ENCODE measurements around the gene WSB1. TPM values are rescaled to one million over a fixed set of nuclear protein-coding genes. Genes with fewer than 3 reads are reported as not detected.
"Not testable (repeated sequence)": the region's sequence is repeated elsewhere in the genome, so short reads cannot be mapped to it uniquely, and the experiment has no call there.

WSB1 gene
- total RNA-seq, 1 donor from 2014 or later = 270 TPM

DNA sequence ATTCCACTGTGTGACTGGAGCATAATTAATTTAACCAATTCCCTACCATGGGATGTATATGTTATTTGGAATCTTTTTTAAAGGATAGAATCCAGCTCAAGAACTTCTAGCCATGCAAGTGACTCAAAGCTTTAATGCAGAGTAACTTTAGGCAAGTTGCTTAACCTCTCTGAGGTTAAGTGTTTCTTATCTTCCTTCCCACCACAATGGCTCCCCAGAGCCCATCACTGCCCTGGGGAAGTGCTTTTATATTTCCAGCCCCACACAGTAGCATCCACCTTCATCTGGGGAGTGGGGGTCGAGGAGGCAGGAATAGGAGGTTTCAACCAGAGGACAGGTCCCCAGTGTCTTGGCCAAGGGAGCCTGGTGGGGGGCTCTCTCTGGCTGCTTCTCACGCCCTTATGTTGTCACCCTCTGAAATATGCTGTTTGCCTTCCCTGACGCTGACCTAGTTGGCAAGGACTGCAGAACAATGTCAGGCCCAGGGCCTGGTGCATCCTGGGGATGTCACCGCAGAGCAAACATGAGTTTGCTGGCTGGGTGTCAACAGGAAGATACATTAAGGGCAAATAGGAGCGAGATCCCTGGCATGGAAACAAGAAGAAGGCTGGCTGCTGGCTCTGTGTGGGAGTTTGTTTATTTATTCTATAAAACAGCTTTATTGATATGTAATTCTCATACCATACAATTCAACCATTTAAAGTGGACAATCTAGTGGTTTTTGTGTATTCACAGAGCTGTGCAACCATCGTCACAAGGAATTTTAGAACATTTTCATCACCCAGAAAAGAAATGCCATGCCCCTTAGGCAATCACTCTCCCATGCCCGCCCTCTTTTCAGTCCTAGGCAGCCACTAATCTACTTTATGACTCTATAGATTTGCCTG lies 46.6 kb upstream of the WSB1 start:
- H3K36me3 Mint-ChIP-seq = no peaks in the 10 kb centered on the region
- peak overlapping the region; percentile 59 for H3K27ac Mint-ChIP-seq
- H3K9me3 Mint-ChIP-seq = no peaks in the 10 kb centered on the region
- no peak for DNase-seq (ENCODE audit: extremely low spot score, unreplicated experiment)
- H3K4me3 Mint-ChIP-seq = no peak overlapping the region
- peaks cover 20% of the 10 kb centered on the region for H3K4me1 Mint-ChIP-seq (ENCODE audit: unreplicated experiment)
- H3K27me3 Mint-ChIP-seq = peaks cover 15% of the 10 kb centered on the region
- TF ChIP-seq, protein P1, sequence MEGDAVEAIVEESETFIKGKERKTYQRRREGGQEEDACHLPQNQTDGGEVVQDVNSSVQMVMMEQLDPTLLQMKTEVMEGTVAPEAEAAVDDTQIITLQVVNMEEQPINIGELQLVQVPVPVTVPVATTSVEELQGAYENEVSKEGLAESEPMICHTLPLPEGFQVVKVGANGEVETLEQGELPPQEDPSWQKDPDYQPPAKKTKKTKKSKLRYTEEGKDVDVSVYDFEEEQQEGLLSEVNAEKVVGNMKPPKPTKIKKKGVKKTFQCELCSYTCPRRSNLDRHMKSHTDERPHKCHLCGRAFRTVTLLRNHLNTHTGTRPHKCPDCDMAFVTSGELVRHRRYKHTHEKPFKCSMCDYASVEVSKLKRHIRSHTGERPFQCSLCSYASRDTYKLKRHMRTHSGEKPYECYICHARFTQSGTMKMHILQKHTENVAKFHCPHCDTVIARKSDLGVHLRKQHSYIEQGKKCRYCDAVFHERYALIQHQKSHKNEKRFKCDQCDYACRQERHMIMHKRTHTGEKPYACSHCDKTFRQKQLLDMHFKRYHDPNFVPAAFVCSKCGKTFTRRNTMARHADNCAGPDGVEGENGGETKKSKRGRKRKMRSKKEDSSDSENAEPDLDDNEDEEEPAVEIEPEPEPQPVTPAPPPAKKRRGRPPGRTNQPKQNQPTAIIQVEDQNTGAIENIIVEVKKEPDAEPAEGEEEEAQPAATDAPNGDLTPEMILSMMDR (conservative IDR thresholded peaks at IDR 0.05) = no peak

DNA sequence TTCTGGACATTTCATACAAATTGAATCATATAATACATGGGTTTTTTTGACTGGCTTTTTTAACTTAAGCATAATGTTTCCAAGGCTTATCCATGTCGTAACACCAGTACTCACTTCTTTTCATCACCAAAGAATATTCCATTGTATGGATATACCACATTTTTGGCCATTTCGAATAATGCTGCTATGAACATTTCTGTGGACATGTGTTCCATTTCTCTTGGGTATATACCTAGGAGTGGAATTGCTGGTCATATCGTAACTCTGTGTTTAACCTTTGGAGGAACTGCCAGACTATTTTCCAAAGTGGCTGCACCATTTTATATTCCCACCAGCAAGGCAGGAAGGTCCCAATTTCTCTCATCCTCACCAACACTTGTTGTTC lies 46.0 kb upstream of the WSB1 start:
- Mint-ChIP-seq H3K27ac (no peak overlapping the region), H3K4me3 (no peak overlapping the region)

DNA sequence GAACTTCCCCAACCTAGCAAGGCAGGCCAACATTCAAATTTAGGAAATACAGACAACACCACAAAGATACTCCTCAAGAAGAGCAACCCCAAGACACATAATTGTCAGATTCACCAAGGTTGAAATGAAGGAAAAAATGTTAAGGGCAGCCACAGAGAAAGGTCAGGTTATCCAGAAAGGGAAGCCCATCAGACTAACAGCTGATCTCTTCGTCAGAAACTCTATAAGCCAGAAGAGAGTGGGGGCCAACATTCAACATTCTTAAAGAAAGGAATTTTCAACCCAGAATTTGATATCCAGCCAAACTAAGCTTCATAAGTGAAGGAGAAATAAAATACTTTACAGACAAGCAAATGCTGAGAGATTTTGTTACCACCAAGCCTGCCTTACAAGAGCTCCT lies 43.1 kb upstream of the WSB1 start:
- H3K9me3 Mint-ChIP-seq; DNase-seq (ENCODE audit: extremely low spot score, unreplicated experiment); H3K27ac Mint-ChIP-seq; H3K36me3 Mint-ChIP-seq; H3K4me1 Mint-ChIP-seq (ENCODE audit: unreplicated experiment); H3K4me3 Mint-ChIP-seq: not testable (repeated sequence)
- peaks cover 15% of the 10 kb centered on the region for H3K27me3 Mint-ChIP-seq

More for the DNA sequence above, 46.0 kb upstream of the WSB1 start:
- no peaks in the 10 kb centered on the region for H3K9me3 Mint-ChIP-seq
- H3K4me1 Mint-ChIP-seq (ENCODE audit: unreplicated experiment) = peaks cover 16% of the 10 kb centered on the region
- H3K36me3 Mint-ChIP-seq = no peaks in the 10 kb centered on the region
- no peak for DNase-seq (ENCODE audit: extremely low spot score, unreplicated experiment)
- TF ChIP-seq, protein P1 (conservative IDR thresholded peaks at IDR 0.05) = no peak
- peaks cover 15% of the 10 kb centered on the region for H3K27me3 Mint-ChIP-seq

DNA sequence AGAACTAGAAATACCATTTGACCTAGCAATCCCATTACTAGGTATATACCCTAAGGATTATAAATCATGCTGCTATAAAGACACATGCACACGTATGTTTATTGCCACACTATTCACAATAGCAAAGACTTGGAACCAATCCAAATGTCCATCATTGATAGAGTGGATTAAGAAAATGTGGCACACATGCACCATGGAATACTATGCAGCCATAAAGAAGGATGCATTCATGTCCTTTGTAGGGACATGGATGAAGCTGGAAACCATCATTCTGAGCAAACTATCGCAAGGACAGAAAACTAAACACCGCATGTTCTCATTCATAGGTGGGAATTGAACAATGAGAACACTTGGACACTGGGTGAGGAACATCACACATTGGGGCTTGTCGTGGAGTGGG lies 39.1 kb upstream of the WSB1 start:
- H3K9me3 Mint-ChIP-seq; H3K27ac Mint-ChIP-seq; H3K4me1 Mint-ChIP-seq (ENCODE audit: unreplicated experiment); H3K4me3 Mint-ChIP-seq; H3K36me3 Mint-ChIP-seq; DNase-seq (ENCODE audit: extremely low spot score, unreplicated experiment): not testable (repeated sequence)
- H3K27me3 Mint-ChIP-seq = peaks cover 15% of the 10 kb centered on the region

GRCh38 chr17:27256225-27257030 lies 37.5 kb upstream of the WSB1 start:
- no peaks in the 10 kb centered on the region for H3K36me3 Mint-ChIP-seq
- H3K4me3 Mint-ChIP-seq = no peak overlapping the region
- H3K27me3 Mint-ChIP-seq = peaks cover 7% of the 10 kb centered on the region
- no peaks in the 10 kb centered on the region for H3K9me3 Mint-ChIP-seq
- no peak overlapping the region for H3K27ac Mint-ChIP-seq
- H3K4me1 Mint-ChIP-seq (ENCODE audit: unreplicated experiment) = no peaks in the 10 kb centered on the region
- TF ChIP-seq, protein P1 (conservative IDR thresholded peaks at IDR 0.05) = no peak
- no peak for DNase-seq (ENCODE audit: extremely low spot score, unreplicated experiment)

GRCh38 chr17:27257031-27257357 lies 36.9 kb upstream of the WSB1 start:
- no peak overlapping the region for H3K4me3 Mint-ChIP-seq
- TF ChIP-seq, protein P1 (conservative IDR thresholded peaks at IDR 0.05) = no peak
- no peaks in the 10 kb centered on the region for H3K36me3 Mint-ChIP-seq
- DNase-seq (ENCODE audit: extremely low spot score, unreplicated experiment) = no peak
- H3K27me3 Mint-ChIP-seq = peaks cover 2% of the 10 kb centered on the region
- H3K9me3 Mint-ChIP-seq = no peaks in the 10 kb centered on the region
- H3K27ac Mint-ChIP-seq = no peak overlapping the region
- no peaks in the 10 kb centered on the region for H3K4me1 Mint-ChIP-seq (ENCODE audit: unreplicated experiment)
